Measurements from ENCODE around the gene PNPLA5. TPM values are rescaled to one million over a fixed set of nuclear protein-coding genes. Genes with fewer than 3 reads are reported as not detected.

PNPLA5 gene
- total and polyA plus RNA-seq, 9 of the 15 experiments (the other 6 are each of a cell fraction or from before 2014, with no cell fraction given) = not detected

DNA sequence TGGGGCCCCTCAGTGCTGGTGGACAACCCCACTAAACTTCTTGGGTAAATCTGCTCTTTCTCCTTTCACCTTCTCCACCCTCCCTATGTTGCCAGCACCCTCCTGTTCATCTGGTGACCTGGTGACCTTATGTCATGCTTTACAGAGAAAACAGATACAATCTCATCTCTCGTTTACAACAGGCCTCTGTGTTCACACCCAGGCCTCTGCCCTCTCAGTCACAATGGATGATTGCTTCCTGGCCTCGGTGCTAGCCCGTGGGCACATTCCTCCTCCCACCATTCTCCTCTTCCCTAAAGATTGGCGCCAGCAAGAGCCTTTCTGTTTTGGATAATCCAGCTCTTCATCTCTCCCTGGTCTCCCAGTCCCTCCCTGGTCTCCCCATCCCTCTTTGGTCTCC is 19.5 kb upstream of the PNPLA5 start:
- TF ChIP-seq, protein P1, sequence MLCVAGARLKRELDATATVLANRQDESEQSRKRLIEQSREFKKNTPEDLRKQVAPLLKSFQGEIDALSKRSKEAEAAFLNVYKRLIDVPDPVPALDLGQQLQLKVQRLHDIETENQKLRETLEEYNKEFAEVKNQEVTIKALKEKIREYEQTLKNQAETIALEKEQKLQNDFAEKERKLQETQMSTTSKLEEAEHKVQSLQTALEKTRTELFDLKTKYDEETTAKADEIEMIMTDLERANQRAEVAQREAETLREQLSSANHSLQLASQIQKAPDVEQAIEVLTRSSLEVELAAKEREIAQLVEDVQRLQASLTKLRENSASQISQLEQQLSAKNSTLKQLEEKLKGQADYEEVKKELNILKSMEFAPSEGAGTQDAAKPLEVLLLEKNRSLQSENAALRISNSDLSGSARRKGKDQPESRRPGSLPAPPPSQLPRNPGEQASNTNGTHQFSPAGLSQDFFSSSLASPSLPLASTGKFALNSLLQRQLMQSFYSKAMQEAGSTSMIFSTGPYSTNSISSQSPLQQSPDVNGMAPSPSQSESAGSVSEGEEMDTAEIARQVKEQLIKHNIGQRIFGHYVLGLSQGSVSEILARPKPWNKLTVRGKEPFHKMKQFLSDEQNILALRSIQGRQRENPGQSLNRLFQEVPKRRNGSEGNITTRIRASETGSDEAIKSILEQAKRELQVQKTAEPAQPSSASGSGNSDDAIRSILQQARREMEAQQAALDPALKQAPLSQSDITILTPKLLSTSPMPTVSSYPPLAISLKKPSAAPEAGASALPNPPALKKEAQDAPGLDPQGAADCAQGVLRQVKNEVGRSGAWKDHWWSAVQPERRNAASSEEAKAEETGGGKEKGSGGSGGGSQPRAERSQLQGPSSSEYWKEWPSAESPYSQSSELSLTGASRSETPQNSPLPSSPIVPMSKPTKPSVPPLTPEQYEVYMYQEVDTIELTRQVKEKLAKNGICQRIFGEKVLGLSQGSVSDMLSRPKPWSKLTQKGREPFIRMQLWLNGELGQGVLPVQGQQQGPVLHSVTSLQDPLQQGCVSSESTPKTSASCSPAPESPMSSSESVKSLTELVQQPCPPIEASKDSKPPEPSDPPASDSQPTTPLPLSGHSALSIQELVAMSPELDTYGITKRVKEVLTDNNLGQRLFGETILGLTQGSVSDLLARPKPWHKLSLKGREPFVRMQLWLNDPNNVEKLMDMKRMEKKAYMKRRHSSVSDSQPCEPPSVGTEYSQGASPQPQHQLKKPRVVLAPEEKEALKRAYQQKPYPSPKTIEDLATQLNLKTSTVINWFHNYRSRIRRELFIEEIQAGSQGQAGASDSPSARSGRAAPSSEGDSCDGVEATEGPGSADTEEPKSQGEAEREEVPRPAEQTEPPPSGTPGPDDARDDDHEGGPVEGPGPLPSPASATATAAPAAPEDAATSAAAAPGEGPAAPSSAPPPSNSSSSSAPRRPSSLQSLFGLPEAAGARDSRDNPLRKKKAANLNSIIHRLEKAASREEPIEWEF (CRISPR knock-in tag; IDR thresholded peaks at IDR 0.05) = no peak
- TF ChIP-seq DACH1 (IDR thresholded peaks at IDR 0.05; ENCODE audit: partially characterized antibody) (no peak), NR2F6 (CRISPR knock-in tag; IDR thresholded peaks at IDR 0.05) (no peak), U2AF2 (optimal IDR thresholded peaks at IDR 0.05; ENCODE audit: low read depth, low read length) (no peak), SMAD1 (IDR thresholded peaks at IDR 0.05; ENCODE audit: low read depth, low read length, partially characterized antibody) (no peak), CBFA2T2 (conservative IDR thresholded peaks at IDR 0.05) (no peak)
- Histone ChIP-seq H3K4me3 (no peak overlapping the region), H3K4me2 (ENCODE audit: insufficient read depth, low read length) (no peak overlapping the region), H3K4me1 (replicated peaks in 1 of 2; ENCODE audit: control insufficient read depth in 2 of 2, insufficient read depth in 2 of 2, low read length in 2 of 2) (no peaks in the 10 kb centered on the region), H2AFZ (ENCODE audit: low read depth, low read length) (no peak overlapping the region), H3K27ac (ENCODE audit: extremely low read depth, low read depth, low read length) (no peak overlapping the region), H3K36me3 (ENCODE audit: control insufficient read depth, insufficient read depth, low read length) (no peaks in the 10 kb centered on the region), H4K20me1 (replicated peaks; ENCODE audit: control insufficient read depth, insufficient read depth, low read length) (no peaks in the 10 kb centered on the region), H3K9me3 (replicated peaks; ENCODE audit: control insufficient read depth, insufficient read depth, low read depth, low read length) (no peaks in the 10 kb centered on the region), H3K9ac (ENCODE audit: insufficient read depth in 1 of 2, low read depth in 2 of 2, low read length in 2 of 2) (no peak overlapping the region), H3K79me2 (ENCODE audit: control insufficient read depth, insufficient read depth, low read length) (no peaks in the 10 kb centered on the region), H3K9me1 (ENCODE audit: control insufficient read depth, insufficient read depth, low read length) (no peaks in the 10 kb centered on the region), H3K27me3 (ENCODE audit: control insufficient read depth in 2 of 2, insufficient read depth in 2 of 2, low read length in 2 of 2) (peaks cover 0 to 9% of the 10 kb centered on the region in 2 experiments; a peak in 1 of 5 replicates)
- ChIA-PET POLR2A (interaction anchor here (0.5 kb wide), 1 partner anchor 10 kb away, joined by 3 read pairs; no protein-coding TSS in a partner anchor), CTCF (ENCODE audit: low intra/inter-chr PET ratio) (no interaction called here)
- FAIRE-seq = no peak
- DNase-seq (ENCODE audit: extremely low read depth in 1 of 4, low spot score in 3 of 4) = no peak
- intact Hi-C loops (cut with micrococcal nuclease) = no loop called here
- BruUV-seq (replicated peaks) = no TSS peak
- in situ Hi-C loops (cut with MboI) = no loop called here
- no peak for ATAC-seq
- 0% methylated on average over 4 of the region's 4 CpGs for WGBS (ENCODE audit: insufficient coverage, low coverage, missing lambda C conversion rate)
